ENCODE results near the gene THAP7. TPM values are rescaled to one million over a fixed set of nuclear protein-coding genes. Genes with fewer than 3 reads are reported as not detected.

The THAP7 gene
- total RNA-seq, 1 donor from 2014 or later, result 34.9 TPM

- intact Hi-C loops (cut with DNase I), result no loop called here
- TF ChIP-seq POLR2A (IDR thresholded peaks at IDR 0.05) (no peak), POLR2AphosphoS5 (IDR thresholded peaks at IDR 0.05; ENCODE audit: insufficient read depth in 1 of 2, low read depth in 1 of 2) (peak in 1 of 2 donors; percentile 57)
- Histone ChIP-seq H3K36me3 (peaks cover 0 to 35% of the 10 kb centered on the region in 2 donors), H3K27me3 (no peaks in the 10 kb centered on the region), H3K27ac (peak overlapping the region; percentile 9), H3K4me1 (peaks cover 47% of the 10 kb centered on the region), H3K9me3 (no peaks in the 10 kb centered on the region), H3K4me3 (no peak overlapping the region)
- no peak for DNase-seq (ENCODE audit: extremely low spot score in 2 of 2)
These were observed 48.0 kb downstream of the THAP7 start for GRCh38 chr22:20953668-20954500.

- peaks cover 0 to 35% of the 10 kb centered on the region in 2 donors for H3K36me3 ChIP-seq
- peak overlapping the region; percentile 9 for H3K27ac ChIP-seq
- no peak for DNase-seq (ENCODE audit: extremely low spot score in 2 of 2)
- no peaks in the 10 kb centered on the region for H3K9me3 ChIP-seq
- TF ChIP-seq POLR2AphosphoS5 (IDR thresholded peaks at IDR 0.05; ENCODE audit: insufficient read depth in 1 of 2, low read depth in 1 of 2), result no peak
- TF ChIP-seq CTCF (IDR thresholded peaks at IDR 0.05), result no peak
- no peak for TF ChIP-seq POLR2A (IDR thresholded peaks at IDR 0.05)
- H3K4me1 ChIP-seq, result peaks cover 46% of the 10 kb centered on the region
- H3K4me3 ChIP-seq, result no peak overlapping the region
- intact Hi-C loops (cut with DNase I), result no loop called here
- H3K27me3 ChIP-seq, result no peaks in the 10 kb centered on the region
These were observed 48.6 kb downstream of the THAP7 start for GRCh38 chr22:20953342-20953608.

- DNase-seq (ENCODE audit: extremely low spot score in 2 of 2), result no peak
- peaks cover 40% of the 10 kb centered on the region for H3K4me1 ChIP-seq
- no peaks in the 10 kb centered on the region for H3K9me3 ChIP-seq
- peaks cover 0 to 35% of the 10 kb centered on the region in 2 donors for H3K36me3 ChIP-seq
- TF ChIP-seq POLR2AphosphoS5 (IDR thresholded peaks at IDR 0.05; ENCODE audit: insufficient read depth in 1 of 2, low read depth in 1 of 2), result no peak
- no peak for TF ChIP-seq CTCF (IDR thresholded peaks at IDR 0.05)
- TF ChIP-seq POLR2A (IDR thresholded peaks at IDR 0.05), result no peak
- no peak overlapping the region for H3K4me3 ChIP-seq
- H3K27me3 ChIP-seq, result no peaks in the 10 kb centered on the region
- intact Hi-C loops (cut with DNase I), result no loop called here
- H3K27ac ChIP-seq, result peak overlapping the region; percentile 9
These were observed 49.2 kb downstream of the THAP7 start for GRCh38 chr22:20952544-20953341.

- Histone ChIP-seq H3K4me1 (peaks cover 37% of the 10 kb centered on the region), H3K27ac (no peak overlapping the region), H3K27me3 (no peaks in the 10 kb centered on the region), H3K36me3 (peaks cover 0 to 35% of the 10 kb centered on the region in 2 donors), H3K9me3 (no peaks in the 10 kb centered on the region), H3K4me3 (no peak overlapping the region)
- TF ChIP-seq POLR2A (IDR thresholded peaks at IDR 0.05), result no peak
- TF ChIP-seq CTCF (IDR thresholded peaks at IDR 0.05), result no peak
- TF ChIP-seq POLR2AphosphoS5 (IDR thresholded peaks at IDR 0.05; ENCODE audit: insufficient read depth in 1 of 2, low read depth in 1 of 2), result no peak
- intact Hi-C loops (cut with DNase I), result no loop called here
- DNase-seq (ENCODE audit: extremely low spot score in 2 of 2), result no peak
These were observed 50.0 kb downstream of the THAP7 start for GRCh38 chr22:20951932-20952380.

GRCh38 chr22:20951151-20951931 lies 50.6 kb downstream of the THAP7 start:
- peaks cover 35% of the 10 kb centered on the region for H3K4me1 ChIP-seq
- H3K4me3 ChIP-seq, result no peak overlapping the region
- H3K27ac ChIP-seq, result no peak overlapping the region
- no peaks in the 10 kb centered on the region for H3K27me3 ChIP-seq
- DNase-seq (ENCODE audit: extremely low spot score in 2 of 2), result no peak
- TF ChIP-seq CTCF (IDR thresholded peaks at IDR 0.05), result no peak
- TF ChIP-seq POLR2AphosphoS5 (IDR thresholded peaks at IDR 0.05; ENCODE audit: insufficient read depth in 1 of 2, low read depth in 1 of 2), result no peak
- no peak for TF ChIP-seq POLR2A (IDR thresholded peaks at IDR 0.05)
- no peaks in the 10 kb centered on the region for H3K9me3 ChIP-seq
- intact Hi-C loops (cut with DNase I), result no loop called here
- H3K36me3 ChIP-seq, result peaks cover 0 to 35% of the 10 kb centered on the region in 2 donors
